Neural progenitor cell (in vitro differentiated cells): ENCODE results near the gene CEND1. TPM values are rescaled to one million over a fixed set of nuclear protein-coding genes. Genes with fewer than 3 reads are reported as not detected.
A peak's percentile ranks its signal among the peaks of the same experiment; 100 is the strongest.

Source experiments
- DNase-seq: peaks from one replicate; pipeline ENCODE4 v3.0.0-alpha.2; 2016; ENCODE audit warnings: low spot score
- H2AFZ ChIP-seq: fragments of 200-600 bp; sonication (generic); replicated peaks from 2 replicates; pipeline ENCODE4 v1.6.1; 2016; ENCODE audit warnings: antibody characterized with exemption
- H3F3A ChIP-seq: fragments of 200-600 bp; sonication (generic); 2 replicates; pipeline ENCODE4 v1.6.1; 2016; ENCODE audit warnings: antibody characterized with exemption, low read depth
- H3K27ac ChIP-seq: fragments of 200-600 bp; sonication (generic); 2 replicates; pipeline ENCODE4 v1.5.1; 2016; ENCODE audit warnings: mild to moderate bottlenecking
- H3K27me3 ChIP-seq: fragments of 200-600 bp; sonication (generic); 2 replicates; pipeline ENCODE4 v1.6.1; 2016; ENCODE audit warnings: mild to moderate bottlenecking, moderate library complexity
- H3K36me3 ChIP-seq: fragments of 200-600 bp; sonication (generic); 2 replicates; pipeline ENCODE4 v1.5.1; 2016
- H3K4me1 ChIP-seq: fragments of 200-600 bp; sonication (generic); 2 replicates; pipeline ENCODE4 v1.6.1; 2016; ENCODE audit warnings: mixed run types
- H3K4me2 ChIP-seq: fragments of 200-600 bp; sonication (generic); 2 replicates; pipeline ENCODE4 v1.6.1; 2016
- H3K4me3 ChIP-seq: fragments of 200-600 bp; sonication (generic); 2 replicates; pipeline ENCODE4 v1.5.1; 2016
- H3K79me2 ChIP-seq: fragments of 200-600 bp; sonication (generic); 2 replicates; pipeline ENCODE4 v1.6.1; 2016; ENCODE audit warnings: low read depth
- H3K9ac ChIP-seq: fragments of 200-600 bp; sonication (generic); 2 replicates; pipeline ENCODE4 v1.6.1; 2016
- H3K9me3 ChIP-seq: fragments of 200-600 bp; sonication (generic); 2 replicates; pipeline ENCODE4 v1.5.1; 2016; ENCODE audit warnings: low read depth
- H4K20me1 ChIP-seq: fragments of 200-600 bp; sonication (generic); 2 replicates; pipeline ENCODE4 v1.6.1; 2016; ENCODE audit warnings: low read depth
- H3K27ac Mint-ChIP-seq: 3 replicates; pipeline ENCODE4 v1.8.0; 2021; ENCODE audit warnings: mixed read lengths
- H3K27me3 Mint-ChIP-seq: 2 replicates; pipeline ENCODE4 v1.8.0; 2022; ENCODE audit warnings: low read depth, mild to moderate bottlenecking, inconsistent platforms, moderate library complexity, mixed read lengths; ENCODE audit not compliant: insufficient read depth
- H3K36me3 Mint-ChIP-seq: 3 replicates; pipeline ENCODE4 v1.8.0; 2021; ENCODE audit warnings: mixed read lengths
- H3K4me1 Mint-ChIP-seq: 3 replicates; pipeline ENCODE4 v1.8.0; 2021; ENCODE audit warnings: mixed read lengths
- H3K4me3 Mint-ChIP-seq: 3 replicates; pipeline ENCODE4 v1.8.0; 2021; ENCODE audit warnings: mild to moderate bottlenecking, moderate library complexity, mixed read lengths
- H3K9me3 Mint-ChIP-seq: 3 replicates; pipeline ENCODE4 v1.8.0; 2020; ENCODE audit warnings: mixed read lengths
- EZH2 ChIP-seq: fragments of 200-600 bp; sonication (generic); IDR thresholded peaks from 2 replicates; pipeline ENCODE4 v1.6.1; 2017; ENCODE audit warnings: antibody characterized with exemption, mild to moderate bottlenecking, moderate library complexity
- EZH2phosphoT487 ChIP-seq: fragments of 200-600 bp; sonication (generic); IDR thresholded peaks from 2 replicates; pipeline ENCODE4 v1.6.1; 2017; ENCODE audit warnings: antibody characterized with exemption
- total RNA-seq: library from RNA; depleted of rRNA; stranded (reverse); fragments of >200 nt; gene quantifications from 2 replicates; pipeline ENCODE4 v1.2.3, GENCODE V29; 2015; ENCODE audit warnings: low replicate concordance
- TF ChIP-seq, protein P1 (sequence below): fragments of 200-600 bp; sonication (generic); IDR thresholded peaks from 2 replicates; pipeline ENCODE4 v1.5.1; 2017; ENCODE audit warnings: antibody characterized with exemption, mild to moderate bottlenecking

The CEND1 gene
- total RNA-seq, 1 donor from 2014 or later, result 0.94 TPM

DNA sequence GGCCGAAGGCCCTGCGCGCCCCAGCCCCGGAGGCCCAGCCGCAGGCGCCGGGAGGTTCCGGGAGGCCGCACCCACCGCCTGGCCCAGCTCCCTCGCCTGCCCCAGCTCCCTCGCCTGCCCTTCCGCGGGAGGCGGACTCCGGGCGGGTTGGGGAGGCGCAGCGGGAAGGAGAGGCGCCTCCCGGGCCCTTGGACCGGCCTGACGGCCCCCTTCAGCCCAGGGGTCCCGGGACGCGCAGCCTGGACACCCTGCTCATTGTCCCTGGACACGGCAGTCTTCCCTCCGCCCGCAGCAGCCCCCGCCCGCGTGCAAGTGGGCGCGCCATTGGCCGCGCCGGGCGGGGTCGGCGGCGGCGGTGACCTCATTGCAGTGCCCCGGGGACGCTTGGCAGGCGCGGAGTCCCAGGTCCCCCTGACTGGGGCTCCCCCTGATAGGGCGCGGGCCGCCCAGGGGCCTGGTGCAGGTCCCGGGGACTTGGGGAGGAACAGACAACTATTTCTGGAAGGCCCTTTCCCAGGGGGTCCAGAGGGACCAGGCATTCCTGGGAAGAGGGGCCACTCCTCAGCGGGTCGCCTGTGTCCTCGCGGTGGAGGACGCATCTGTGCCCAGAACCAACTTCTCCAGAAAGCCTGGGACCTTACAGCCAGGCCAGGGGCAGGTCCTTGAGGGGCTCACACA is 43.4 kb upstream of the CEND1 start:
- Mint-ChIP-seq H3K9me3 (no peaks in the 10 kb centered on the region), H3K4me3 (peak overlapping the region; percentile 85), H3K4me1 (peaks cover 31% of the 10 kb centered on the region), H3K27me3 (peaks cover 27% of the 10 kb centered on the region), H3K36me3 (no peaks in the 10 kb centered on the region), H3K27ac (no peak overlapping the region)
- peaks cover 40% of the 10 kb centered on the region for H3K4me1 ChIP-seq
- H3K4me3 ChIP-seq, result peak overlapping the region; percentile 87
- H3K9me3 ChIP-seq, result no peaks in the 10 kb centered on the region
- H3K36me3 ChIP-seq, result no peaks in the 10 kb centered on the region
- H2AFZ ChIP-seq, result no peak overlapping the region
- peak overlapping the region; percentile 56 for H3K9ac ChIP-seq
- peaks cover 42% of the 10 kb centered on the region for H3K27me3 ChIP-seq
- peaks cover 70% of the 10 kb centered on the region for H4K20me1 ChIP-seq
- peak; percentile 67 for DNase-seq
- TF ChIP-seq, protein P1, sequence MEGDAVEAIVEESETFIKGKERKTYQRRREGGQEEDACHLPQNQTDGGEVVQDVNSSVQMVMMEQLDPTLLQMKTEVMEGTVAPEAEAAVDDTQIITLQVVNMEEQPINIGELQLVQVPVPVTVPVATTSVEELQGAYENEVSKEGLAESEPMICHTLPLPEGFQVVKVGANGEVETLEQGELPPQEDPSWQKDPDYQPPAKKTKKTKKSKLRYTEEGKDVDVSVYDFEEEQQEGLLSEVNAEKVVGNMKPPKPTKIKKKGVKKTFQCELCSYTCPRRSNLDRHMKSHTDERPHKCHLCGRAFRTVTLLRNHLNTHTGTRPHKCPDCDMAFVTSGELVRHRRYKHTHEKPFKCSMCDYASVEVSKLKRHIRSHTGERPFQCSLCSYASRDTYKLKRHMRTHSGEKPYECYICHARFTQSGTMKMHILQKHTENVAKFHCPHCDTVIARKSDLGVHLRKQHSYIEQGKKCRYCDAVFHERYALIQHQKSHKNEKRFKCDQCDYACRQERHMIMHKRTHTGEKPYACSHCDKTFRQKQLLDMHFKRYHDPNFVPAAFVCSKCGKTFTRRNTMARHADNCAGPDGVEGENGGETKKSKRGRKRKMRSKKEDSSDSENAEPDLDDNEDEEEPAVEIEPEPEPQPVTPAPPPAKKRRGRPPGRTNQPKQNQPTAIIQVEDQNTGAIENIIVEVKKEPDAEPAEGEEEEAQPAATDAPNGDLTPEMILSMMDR, result no peak
- peaks cover 45% of the 10 kb centered on the region for H3F3A ChIP-seq
- no peak overlapping the region for H3K27ac ChIP-seq
- H3K79me2 ChIP-seq, result no peaks in the 10 kb centered on the region
- H3K4me2 ChIP-seq, result peak overlapping the region; percentile 80

DNA sequence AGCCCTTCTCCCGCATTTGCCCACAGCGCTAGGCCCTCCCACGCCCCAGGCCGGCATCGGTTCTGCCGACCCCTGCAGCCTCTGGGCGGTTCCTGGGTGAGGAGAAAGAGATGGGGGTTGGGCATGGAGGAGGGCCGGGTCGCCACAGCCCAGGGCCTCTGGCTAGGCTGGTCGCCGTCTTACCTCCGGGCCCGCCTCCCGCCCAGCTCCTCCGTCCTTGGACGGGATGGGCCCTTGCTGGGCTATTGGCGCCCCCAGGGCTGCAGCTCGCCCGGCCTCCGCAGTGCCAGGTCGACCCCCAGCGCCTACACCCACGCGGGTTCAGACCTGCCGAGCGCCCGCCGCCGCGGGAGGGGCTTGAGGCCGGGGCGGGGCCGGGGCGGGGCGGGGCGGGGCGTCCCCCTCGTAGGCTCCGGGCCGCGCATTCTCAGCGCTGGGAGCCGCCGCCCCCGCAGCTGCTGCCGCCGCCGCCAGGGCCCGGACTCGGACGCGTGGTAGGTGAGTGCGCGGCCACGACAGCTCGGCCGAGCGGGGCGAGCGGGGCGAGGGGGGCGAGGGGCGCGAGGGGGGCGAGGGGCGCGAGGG is 42.7 kb upstream of the CEND1 start, which contains the start of gene CD151:
Gene CD151 (plus strand): TSS at position 424 of the 585 bp plus-strand sequence. CDS start 3,118 bp downstream, outside the sequence.
- Histone ChIP-seq H3K27me3 (peaks cover 49% of the 10 kb centered on the region), H3K27ac (no peak within 1 kb of the TSS), H3F3A (peaks cover 46% of the 10 kb centered on the region), H3K36me3 (no peaks in the 10 kb centered on the region), H3K4me3 (peak within 1 kb of the TSS; percentile 87), H3K4me2 (peak within 1 kb of the TSS; percentile 80), H3K9ac (peak within 1 kb of the TSS; percentile 56), H3K79me2 (no peaks in the 10 kb centered on the region), H2AFZ (peak within 1 kb of the TSS; percentile 30), H3K4me1 (peaks cover 46% of the 10 kb centered on the region), H4K20me1 (peaks cover 70% of the 10 kb centered on the region), H3K9me3 (no peaks in the 10 kb centered on the region)
- DNase-seq, result peak; percentile 87
- peak within 1 kb of the TSS; percentile 33 for H3K27ac Mint-ChIP-seq
- no peak for TF ChIP-seq EZH2
- TF ChIP-seq, protein P1, result no peak
- no peak for TF ChIP-seq EZH2phosphoT487
- peak within 1 kb of the TSS; percentile 85 for H3K4me3 Mint-ChIP-seq
- peaks cover 32% of the 10 kb centered on the region for H3K27me3 Mint-ChIP-seq
- peaks cover 38% of the 10 kb centered on the region for H3K4me1 Mint-ChIP-seq
- H3K36me3 Mint-ChIP-seq, result no peaks in the 10 kb centered on the region
- H3K9me3 Mint-ChIP-seq, result no peaks in the 10 kb centered on the region

DNA sequence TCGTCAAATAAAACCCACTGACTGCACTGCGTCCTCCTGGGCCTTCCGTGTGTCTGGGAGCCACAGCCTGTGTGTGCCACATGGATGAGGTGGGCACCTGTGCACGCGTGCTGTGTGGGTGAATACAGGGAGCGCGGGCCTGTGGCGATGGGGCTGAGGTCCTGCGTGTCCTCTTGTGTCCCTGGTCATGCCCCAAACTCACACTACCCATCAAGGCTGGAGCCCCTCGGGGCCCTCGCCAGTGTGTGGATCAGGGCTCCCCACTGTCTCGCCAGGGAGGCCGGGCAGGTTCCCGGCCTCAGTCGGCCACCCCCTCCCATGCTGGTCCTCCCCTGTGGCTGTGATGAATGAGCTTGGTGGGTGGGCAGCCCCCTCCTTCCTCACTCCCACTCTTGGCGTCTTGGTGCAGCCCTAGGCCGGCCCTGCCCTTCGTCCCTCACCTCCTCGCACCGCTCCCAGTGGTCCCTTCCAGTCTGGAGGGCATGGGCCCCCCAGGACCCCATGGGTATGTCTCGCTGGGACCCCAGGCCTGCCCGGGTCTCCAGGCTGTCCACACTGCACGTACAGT is 42.2 kb upstream of the CEND1 start:
- H2AFZ ChIP-seq, result peak overlapping the region; percentile 30
- no peak overlapping the region for H3K9ac ChIP-seq
- H3K4me2 ChIP-seq, result peak overlapping the region; percentile 80
- peak overlapping the region; percentile 81 for H3K4me3 Mint-ChIP-seq
- H3K27ac Mint-ChIP-seq, result peak overlapping the region; percentile 33
- TF ChIP-seq, protein P1, result no peak
- no peak for TF ChIP-seq EZH2phosphoT487
- TF ChIP-seq EZH2, result no peak
- H3K27ac ChIP-seq, result no peak overlapping the region
- peaks cover 50% of the 10 kb centered on the region for H3K4me1 ChIP-seq
- H3K4me3 ChIP-seq, result peak overlapping the region; percentile 87
- H3K27me3 Mint-ChIP-seq, result peaks cover 32% of the 10 kb centered on the region
- no peaks in the 10 kb centered on the region for H3K36me3 ChIP-seq
- no peaks in the 10 kb centered on the region for H3K9me3 Mint-ChIP-seq
- H3K9me3 ChIP-seq, result no peaks in the 10 kb centered on the region
- H3K27me3 ChIP-seq, result peaks cover 55% of the 10 kb centered on the region
- peaks cover 68% of the 10 kb centered on the region for H4K20me1 ChIP-seq
- H3K4me1 Mint-ChIP-seq, result peaks cover 40% of the 10 kb centered on the region
- peaks cover 52% of the 10 kb centered on the region for H3F3A ChIP-seq
- DNase-seq, result no peak
- no peaks in the 10 kb centered on the region for H3K79me2 ChIP-seq
- H3K36me3 Mint-ChIP-seq, result no peaks in the 10 kb centered on the region
